HEK293 (cell line): ENCODE data around the gene EYA3.

ENCODE experiments used
- CTCF ChIA-PET: fragments of 350-600 bp; formaldehyde crosslinking; extraction: SDS; loops from one replicate; lab custom pipeline; 2021; ENCODE audit warnings: antibody characterized with exemption; lab: Yijun Ruan, JAX
- POLR2A ChIA-PET: fragments of 300-600 bp; formaldehyde crosslinking; extraction: SDS; loops from one replicate; lab custom pipeline; 2020; ENCODE audit warnings: antibody characterized with exemption, inconsistent platforms; lab: Yijun Ruan, JAX
- H3K27ac ChIP-seq: fragments of 200-500 bp; sonication (Bioruptor generic); 2 replicates; pipeline ENCODE4 v1.5.1; 2014; ENCODE audit warnings: low read depth, low read length, control low read depth, inconsistent platforms; ENCODE audit errors: extremely low read depth
- H3K36me3 ChIP-seq, 2 experiments: fragments of 200-500 bp in 1 of 2; sonication (Bioruptor generic) in 1 of 2; 1 replicate in 1 of 2; 2 replicates in 1 of 2; pipeline ENCODE4 v1.5.1; 2014 to 2017; ENCODE audit warnings: inconsistent platforms in 2 of 2, low read length in 2 of 2; ENCODE audit not compliant: control insufficient read depth in 2 of 2, insufficient read depth in 1 of 2
- H3K4me1 ChIP-seq: fragments of 200-500 bp; sonication (Bioruptor generic); 2 replicates; pipeline ENCODE4 v1.5.1; 2014; ENCODE audit warnings: mild to moderate bottlenecking, low read length, inconsistent platforms; ENCODE audit not compliant: control insufficient read depth, insufficient read depth
- H3K4me3 ChIP-seq: 2 replicates; pipeline ENCODE4 v1.5.1; 2011; ENCODE audit warnings: low read depth, mild to moderate bottlenecking, control low read depth, low read length, moderate library complexity
- H3K9me3 ChIP-seq: fragments of 200-500 bp; sonication (Bioruptor generic); 2 replicates; pipeline ENCODE4 v1.5.1; 2014; ENCODE audit warnings: low read depth, low read length, inconsistent platforms; ENCODE audit not compliant: control insufficient read depth, insufficient read depth
- BCL11A ChIP-seq: fragments of 450-650 bp; formaldehyde crosslinking; IDR thresholded peaks from 2 replicates; pipeline ENCODE4 v1.5.1; 2016; ENCODE audit warnings: low read depth, missing biosample characterization, missing genetic modification characterization
- BCL11B ChIP-seq: fragments of 450-650 bp; formaldehyde crosslinking; IDR thresholded peaks from 2 replicates; pipeline ENCODE4 v1.5.1; 2016; ENCODE audit warnings: low read depth, missing biosample characterization, missing genetic modification characterization
- PRDM1 ChIP-seq: fragments of 450-650 bp; formaldehyde crosslinking; IDR thresholded peaks from 2 replicates; pipeline ENCODE4; 2016; ENCODE audit warnings: missing biosample characterization, missing genetic modification characterization
- REPIN1 ChIP-seq: fragments of 450-650 bp; formaldehyde crosslinking; IDR thresholded peaks from 2 replicates; pipeline ENCODE4 v1.5.1; 2017; ENCODE audit warnings: missing biosample characterization, missing genetic modification characterization, low read depth
- SALL2 ChIP-seq: fragments of 450-650 bp; formaldehyde crosslinking; IDR thresholded peaks from 2 replicates; pipeline ENCODE4 v1.5.0; 2017; ENCODE audit warnings: missing biosample characterization, mild to moderate bottlenecking, missing genetic modification characterization, borderline replicate concordance
- SCRT1 ChIP-seq: fragments of 450-650 bp; formaldehyde crosslinking; IDR thresholded peaks from 2 replicates; pipeline ENCODE4 v1.5.1; 2016; ENCODE audit warnings: missing biosample characterization, missing genetic modification characterization, borderline replicate concordance
- ZBTB11 ChIP-seq: fragments of 450-650 bp; formaldehyde crosslinking; conservative IDR thresholded peaks from 2 replicates; pipeline ENCODE4 v1.5.1; 2016; ENCODE audit warnings: low read depth, missing biosample characterization, missing genetic modification characterization
- ZBTB17 ChIP-seq: fragments of 450-650 bp; formaldehyde crosslinking; IDR thresholded peaks from 2 replicates; pipeline ENCODE4 v1.5.1; 2016; ENCODE audit warnings: missing biosample characterization, missing genetic modification characterization
- ZBTB21 ChIP-seq: fragments of 450-650 bp; formaldehyde crosslinking; IDR thresholded peaks from 2 replicates; pipeline ENCODE4 v1.5.1; 2017; ENCODE audit warnings: missing biosample characterization, missing genetic modification characterization
- ZBTB44 ChIP-seq: fragments of 450-650 bp; IDR thresholded peaks from 2 replicates; pipeline ENCODE4 v1.5.1; 2018; ENCODE audit warnings: missing biosample characterization, mild to moderate bottlenecking, missing genetic modification characterization
- ZFP69B ChIP-seq: fragments of 450-650 bp; formaldehyde crosslinking; IDR thresholded peaks from 2 replicates; pipeline ENCODE4 v1.5.1; 2016; ENCODE audit warnings: missing biosample characterization, missing genetic modification characterization
- ZNF112 ChIP-seq: fragments of 450-650 bp; formaldehyde crosslinking; IDR thresholded peaks from 2 replicates; pipeline ENCODE4 v1.5.0; 2017; ENCODE audit warnings: missing biosample characterization, missing genetic modification characterization
- ZNF146 ChIP-seq: fragments of 450-650 bp; formaldehyde crosslinking; IDR thresholded peaks from 2 replicates; pipeline ENCODE4 v1.5.1; 2016; ENCODE audit warnings: missing biosample characterization, missing genetic modification characterization
- ZNF211 ChIP-seq: fragments of 450-650 bp; formaldehyde crosslinking; IDR thresholded peaks from 2 replicates; pipeline ENCODE4 v1.5.1; 2016; ENCODE audit warnings: low read depth, missing biosample characterization, missing genetic modification characterization
- ZNF23 ChIP-seq: fragments of 450-650 bp; formaldehyde crosslinking; IDR thresholded peaks from 2 replicates; pipeline ENCODE4 v1.5.1; 2016; ENCODE audit warnings: missing biosample characterization, missing genetic modification characterization, borderline replicate concordance
- ZNF433 ChIP-seq: fragments of 450-650 bp; formaldehyde crosslinking; IDR thresholded peaks from 2 replicates; pipeline ENCODE4 v1.5.1; 2016; ENCODE audit warnings: missing biosample characterization, missing genetic modification characterization, low read depth
- ZNF555 ChIP-seq: fragments of 450-650 bp; formaldehyde crosslinking; conservative IDR thresholded peaks from 2 replicates; pipeline ENCODE4 v1.5.1; 2017; ENCODE audit warnings: missing biosample characterization, mild to moderate bottlenecking, missing genetic modification characterization, inconsistent platforms
- ZNF560 ChIP-seq: fragments of 450-650 bp; formaldehyde crosslinking; IDR thresholded peaks from 2 replicates; pipeline ENCODE4 v1.5.1; 2017; ENCODE audit warnings: missing biosample characterization, missing genetic modification characterization, borderline replicate concordance
- ZNF561 ChIP-seq: fragments of 450-650 bp; IDR thresholded peaks from 2 replicates; pipeline ENCODE4 v1.5.1; 2018; ENCODE audit warnings: missing biosample characterization, missing genetic modification characterization, borderline replicate concordance
- ZNF701 ChIP-seq: fragments of 450-650 bp; formaldehyde crosslinking; IDR thresholded peaks from 2 replicates; pipeline ENCODE4 v1.5.1; 2016; ENCODE audit warnings: missing biosample characterization, missing genetic modification characterization
- ZNF704 ChIP-seq: fragments of 450-650 bp; formaldehyde crosslinking; IDR thresholded peaks from 2 replicates; pipeline ENCODE4 v1.5.1; 2016; ENCODE audit warnings: missing biosample characterization, missing genetic modification characterization
- ZNF776 ChIP-seq: fragments of 450-650 bp; formaldehyde crosslinking; IDR thresholded peaks from 2 replicates; pipeline ENCODE4 v1.5.0; 2017; ENCODE audit warnings: missing biosample characterization, missing genetic modification characterization, borderline replicate concordance
- ZNF837 ChIP-seq: fragments of 450-650 bp; formaldehyde crosslinking; IDR thresholded peaks from 2 replicates; pipeline ENCODE4 v1.5.1; 2016; ENCODE audit warnings: missing biosample characterization, missing genetic modification characterization
- ZNF843 ChIP-seq: fragments of 450-650 bp; formaldehyde crosslinking; IDR thresholded peaks from 2 replicates; pipeline ENCODE4 v1.5.1; 2016; ENCODE audit warnings: missing biosample characterization, missing genetic modification characterization
- ZSCAN30 ChIP-seq: fragments of 450-650 bp; IDR thresholded peaks from 2 replicates; pipeline ENCODE4 v1.5.1; 2018; ENCODE audit warnings: missing biosample characterization, mild to moderate bottlenecking, missing genetic modification characterization, moderate library complexity
- ZXDB ChIP-seq: fragments of 450-650 bp; formaldehyde crosslinking; IDR thresholded peaks from 2 replicates; pipeline ENCODE4 v1.5.1; 2016; ENCODE audit warnings: missing biosample characterization, missing genetic modification characterization
- TF ChIP-seq, protein P1 (sequence below): fragments of 450-650 bp; formaldehyde crosslinking; IDR thresholded peaks from 2 replicates; pipeline ENCODE4 v1.5.1; 2017; ENCODE audit warnings: missing biosample characterization, missing genetic modification characterization

EYA3 gene

GRCh38 chr1:27990920-27991537, 97.4 kb downstream of the EYA3 start (continued):
- TF ChIP-seq ZBTB17 (tag by site-specific recombination) (no peak), ZNF555 (tag by site-specific recombination) (no peak), ZNF837 (tag by site-specific recombination) (no peak), ZFP69B (no peak)

DNA sequence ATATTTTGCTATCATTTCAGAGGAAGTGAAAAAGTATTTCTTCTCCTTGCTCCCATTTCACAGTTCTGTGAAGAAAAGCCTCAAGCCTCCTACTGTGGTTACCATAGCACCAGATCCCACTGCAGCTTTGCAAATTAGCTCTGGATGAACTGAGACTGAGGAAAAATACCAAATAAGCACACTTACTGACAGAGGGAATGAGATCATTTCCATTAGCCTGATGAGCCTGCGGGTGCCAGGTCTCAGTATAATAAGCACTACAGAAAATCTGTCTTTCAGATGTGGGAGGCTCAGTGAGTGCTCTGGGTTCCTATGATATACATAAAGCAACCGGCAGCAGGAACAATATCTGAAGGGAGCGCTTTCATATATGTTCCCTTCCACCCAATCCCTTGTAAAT, 107.3 kb downstream of the EYA3 start:
- CTCF ChIA-PET: interaction anchor here (0.7 to 5.9 kb wide), 7 partner anchors 9 to 634 kb away, joined by 3 to 30 read pairs (median 6); no protein-coding TSS in a partner anchor
- no peak for TF ChIP-seq SALL2 (tag by site-specific recombination)
- no peak for TF ChIP-seq ZNF843
- TF ChIP-seq ZNF776 (tag by site-specific recombination): no peak
- TF ChIP-seq ZNF704: no peak
- TF ChIP-seq ZBTB44 (tag by site-specific recombination): no peak
- TF ChIP-seq REPIN1 (tag by site-specific recombination): no peak
- no peak for TF ChIP-seq PRDM1
- TF ChIP-seq, protein P1, sequence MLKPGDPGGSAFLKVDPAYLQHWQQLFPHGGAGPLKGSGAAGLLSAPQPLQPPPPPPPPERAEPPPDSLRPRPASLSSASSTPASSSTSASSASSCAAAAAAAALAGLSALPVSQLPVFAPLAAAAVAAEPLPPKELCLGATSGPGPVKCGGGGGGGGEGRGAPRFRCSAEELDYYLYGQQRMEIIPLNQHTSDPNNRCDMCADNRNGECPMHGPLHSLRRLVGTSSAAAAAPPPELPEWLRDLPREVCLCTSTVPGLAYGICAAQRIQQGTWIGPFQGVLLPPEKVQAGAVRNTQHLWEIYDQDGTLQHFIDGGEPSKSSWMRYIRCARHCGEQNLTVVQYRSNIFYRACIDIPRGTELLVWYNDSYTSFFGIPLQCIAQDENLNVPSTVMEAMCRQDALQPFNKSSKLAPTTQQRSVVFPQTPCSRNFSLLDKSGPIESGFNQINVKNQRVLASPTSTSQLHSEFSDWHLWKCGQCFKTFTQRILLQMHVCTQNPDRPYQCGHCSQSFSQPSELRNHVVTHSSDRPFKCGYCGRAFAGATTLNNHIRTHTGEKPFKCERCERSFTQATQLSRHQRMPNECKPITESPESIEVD: peak; percentile 64
- no peak for TF ChIP-seq ZNF701
- TF ChIP-seq ZBTB11 (tag by site-specific recombination): no peak
- TF ChIP-seq ZNF555 (tag by site-specific recombination): no peak
- TF ChIP-seq ZBTB21 (tag by site-specific recombination): no peak
- TF ChIP-seq ZSCAN30 (tag by site-specific recombination): peak; percentile 63; the same call in 1 of the 2 replicates
- no peak for TF ChIP-seq BCL11B (tag by site-specific recombination)
- TF ChIP-seq ZNF433 (tag by site-specific recombination): no peak
- TF ChIP-seq SCRT1: no peak
- no peak for TF ChIP-seq ZNF112
- TF ChIP-seq ZNF146 (tag by site-specific recombination): no peak
- TF ChIP-seq ZNF211: no peak
- no peak for TF ChIP-seq ZXDB (tag by site-specific recombination)
- no peak for TF ChIP-seq BCL11A (tag by site-specific recombination)
- TF ChIP-seq ZNF23 (tag by site-specific recombination): no peak
- no peak for TF ChIP-seq ZNF561 (tag by site-specific recombination)
- no peak for TF ChIP-seq ZNF560 (tag by site-specific recombination)

More for the DNA sequence above, 107.3 kb downstream of the EYA3 start:
- Histone ChIP-seq H3K4me3 (no peak overlapping the region), H3K27ac (no peak overlapping the region), H3K4me1 (no peaks in the 10 kb centered on the region), H3K36me3 (peaks cover 0 to 21% of the 10 kb centered on the region in 2 experiments; a peak in 1 of 3 replicates), H3K9me3 (no peaks in the 10 kb centered on the region)
- POLR2A ChIA-PET: no interaction called here
